HG02759 (cell line): ENCODE results near the gene CDKL2.

ENCODE experiments used
- ATAC-seq: cut with Tn5 transposase; IDR thresholded peaks from one replicate; pipeline ENCODE4 v1.9.1; 2021; ENCODE audit warnings: mild to moderate bottlenecking, moderate library complexity; ENCODE audit not compliant: unreplicated experiment

Gene CDKL2

GRCh38 chr4:75643651-75644050 lies 13.3 kb upstream of the CDKL2 start:
- no peak for ATAC-seq

- no peak for ATAC-seq
Observed at GRCh38 chr4:75639124-75639695, 8.9 kb upstream of the CDKL2 start.

DNA sequence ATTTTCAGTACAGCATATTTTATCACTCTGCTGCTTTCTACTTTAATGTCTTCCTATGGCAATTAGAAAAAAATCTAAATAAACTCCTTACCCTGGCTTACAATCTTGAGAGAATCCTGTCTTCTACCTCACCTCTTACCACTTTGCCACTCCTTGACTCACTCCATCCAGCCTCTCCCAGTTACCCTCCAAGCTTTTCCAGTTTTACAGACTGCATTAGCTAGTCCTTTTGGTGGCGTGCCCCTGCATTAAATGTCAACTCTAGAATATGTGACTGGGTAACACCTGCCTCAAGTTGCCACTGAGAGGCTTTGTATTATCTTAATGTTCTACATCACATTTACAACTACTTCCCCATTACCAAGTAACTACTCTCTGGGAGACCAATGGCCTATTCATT lies 7.5 kb upstream of the CDKL2 start:
- ATAC-seq, result no peak

GRCh38 chr4:75637176-75637575 lies 6.8 kb upstream of the CDKL2 start:
- ATAC-seq, result no peak

DNA sequence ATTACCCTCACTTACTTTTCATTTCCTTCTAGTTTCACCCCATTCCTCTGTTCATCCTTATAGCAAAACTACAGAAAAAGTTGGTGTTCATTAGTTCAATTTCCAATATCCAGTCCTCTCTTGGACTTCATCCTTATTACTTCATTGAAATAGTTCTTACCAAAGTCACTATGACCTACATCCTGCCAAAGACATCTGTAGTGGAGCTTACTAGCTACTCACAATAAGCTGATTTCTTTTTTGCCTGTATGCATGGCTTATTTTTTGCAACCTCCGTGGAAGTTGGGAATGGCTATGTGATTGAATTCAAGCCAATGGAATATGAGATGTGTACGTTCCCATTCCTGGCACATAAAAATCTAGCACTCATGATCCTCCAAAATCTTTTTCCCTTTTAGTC lies 4.6 kb upstream of the CDKL2 start:
- no peak for ATAC-seq

- no peak for ATAC-seq
Observed at GRCh38 chr4:75634281-75634680, 4.0 kb upstream of the CDKL2 start.

DNA sequence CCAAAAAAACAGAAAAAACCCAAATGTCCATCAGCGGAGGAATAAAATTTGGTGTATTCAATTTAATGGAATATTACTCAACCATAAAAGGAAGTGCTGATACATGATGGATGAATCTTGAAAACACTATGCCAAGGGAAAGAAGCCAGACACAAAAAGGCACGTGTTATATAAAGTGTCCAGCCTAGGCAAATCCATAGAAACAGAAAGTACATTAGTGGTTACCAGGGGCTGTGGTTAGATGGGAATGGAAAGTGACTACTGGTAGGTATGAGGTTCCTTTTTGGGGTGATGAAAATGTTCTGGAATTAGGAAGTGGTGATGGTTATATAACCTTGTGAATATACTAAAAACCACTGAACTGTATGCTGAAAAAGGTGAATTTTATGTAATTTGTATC lies 3.5 kb upstream of the CDKL2 start:
- ATAC-seq, result no peak

DNA sequence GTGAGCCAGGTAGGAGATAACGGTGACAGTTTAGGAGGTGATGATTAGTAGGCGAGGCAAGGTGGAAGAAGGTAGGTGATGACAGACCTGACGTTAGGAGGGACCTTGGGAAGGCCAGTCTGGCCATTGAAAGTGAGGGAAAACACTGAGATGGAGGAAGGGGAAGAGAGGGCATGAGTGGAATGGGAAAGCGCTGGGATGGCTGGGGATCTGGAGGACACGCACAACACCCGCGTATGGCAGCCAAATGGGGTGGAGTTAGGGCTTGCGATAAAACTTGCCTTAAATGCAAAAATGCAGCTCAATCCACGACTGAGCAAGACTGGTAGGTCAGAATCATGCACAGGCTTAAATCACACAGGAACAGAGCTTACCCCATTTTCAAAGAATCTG lies 605 bp upstream of the CDKL2 start:
- no peak for ATAC-seq

GRCh38 chr4:75629239-75629638 lies 1.1 kb downstream of the CDKL2 start:
- ATAC-seq, result no peak

DNA sequence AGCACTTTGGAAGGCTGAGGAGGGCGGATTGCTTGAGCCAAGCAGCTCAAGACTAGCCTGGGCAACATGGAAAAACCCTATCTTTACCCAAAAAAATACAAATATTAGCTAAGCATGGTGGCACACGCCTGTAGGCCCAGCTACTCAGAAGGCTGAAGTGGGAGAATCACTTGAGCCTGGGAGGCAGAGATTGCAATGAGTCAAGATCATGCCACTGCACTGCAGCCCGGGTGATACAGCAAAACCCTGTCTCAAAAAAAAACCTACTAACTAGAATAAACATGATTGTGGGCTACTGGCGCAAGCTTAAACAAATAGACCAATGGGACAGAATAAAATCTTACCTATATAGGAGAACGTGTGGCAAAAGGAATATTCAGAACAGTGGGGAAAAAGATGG lies 7.3 kb downstream of the CDKL2 start:
- no peak for ATAC-seq

GRCh38 chr4:75621715-75622114 lies 8.6 kb downstream of the CDKL2 start:
- ATAC-seq, result no peak

DNA sequence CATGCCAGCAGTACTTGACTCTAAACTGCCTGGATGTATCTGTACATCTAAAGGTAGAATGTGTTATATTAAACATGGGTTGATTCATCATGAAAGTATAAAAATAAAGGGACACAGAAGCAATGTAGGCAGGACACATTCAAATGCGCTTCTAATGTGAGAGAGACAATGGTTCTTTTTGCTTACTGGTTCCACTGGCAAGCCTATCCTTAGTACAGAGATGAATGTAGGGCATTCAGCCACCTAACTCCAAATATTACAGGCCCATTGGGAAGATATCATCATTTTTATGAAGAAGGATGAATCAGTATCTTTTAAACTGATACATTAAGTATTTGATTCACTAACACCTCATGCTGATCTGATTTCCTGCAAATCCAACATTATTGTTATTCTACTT lies 18.0 kb downstream of the CDKL2 start:
- ATAC-seq, result no peak

- no peak for ATAC-seq
Observed at GRCh38 chr4:75605928-75606327, 24.4 kb downstream of the CDKL2 start.

DNA sequence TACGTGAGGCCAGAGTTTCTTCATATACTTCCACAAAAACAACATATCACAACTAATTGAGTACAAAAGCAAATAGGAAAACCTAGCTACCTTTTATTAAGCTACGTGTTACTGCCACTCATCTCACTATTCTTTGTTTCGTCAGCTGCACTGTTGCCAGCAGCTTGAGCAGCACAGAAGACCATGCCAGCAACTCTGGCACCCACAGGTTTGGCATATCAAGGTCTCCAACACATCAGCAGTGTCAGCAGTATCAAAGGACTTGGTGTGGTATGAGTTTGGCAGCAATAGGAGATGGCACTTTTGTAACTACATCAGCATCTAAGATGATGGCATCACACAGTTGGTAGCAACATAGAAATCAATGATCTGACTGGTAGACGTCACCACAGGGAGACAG lies 30.7 kb downstream of the CDKL2 start:
- no peak for ATAC-seq

- ATAC-seq, result no peak
Observed at GRCh38 chr4:75598390-75598789, 31.9 kb downstream of the CDKL2 start.

DNA sequence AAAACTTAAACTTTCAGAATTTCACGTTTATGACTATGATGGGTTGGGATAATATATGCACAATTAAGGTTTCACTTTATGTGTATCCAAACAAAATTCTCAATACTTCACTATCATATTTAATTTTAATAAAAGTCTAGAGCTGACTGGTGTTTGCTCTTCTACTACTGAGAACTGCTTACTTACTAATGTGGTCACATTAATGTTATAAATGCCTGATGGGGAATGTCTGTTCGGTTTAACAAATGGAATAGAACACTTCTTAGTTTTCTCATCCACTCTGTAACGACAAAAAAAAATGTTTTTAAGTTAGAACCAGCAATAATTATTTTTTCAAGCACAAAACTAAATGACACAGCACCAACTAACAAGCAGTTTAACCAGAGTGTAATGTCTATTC lies 34.3 kb downstream of the CDKL2 start:
- ATAC-seq, result no peak

DNA sequence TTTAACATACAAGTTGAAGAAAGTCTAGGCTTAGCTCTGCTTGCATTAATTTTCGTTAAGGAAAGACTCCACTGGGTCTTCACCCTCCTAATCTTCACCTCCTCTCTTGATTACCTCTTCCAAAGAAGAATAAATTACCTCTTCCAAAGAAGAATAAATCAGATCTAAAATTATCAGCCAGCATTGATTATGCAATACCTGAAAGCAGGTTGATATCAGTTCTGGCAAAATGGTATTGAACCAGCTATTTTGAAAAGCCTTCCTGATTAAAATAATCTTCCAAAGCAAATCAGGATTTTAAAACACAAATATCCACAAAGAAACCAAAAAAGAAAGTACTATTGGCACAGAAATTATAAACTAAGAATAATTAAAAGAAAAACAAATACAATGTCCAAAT lies 36.9 kb downstream of the CDKL2 start:
- ATAC-seq, result no peak

GRCh38 chr4:75584067-75584466 lies 46.3 kb downstream of the CDKL2 start:
- ATAC-seq, result no peak

DNA sequence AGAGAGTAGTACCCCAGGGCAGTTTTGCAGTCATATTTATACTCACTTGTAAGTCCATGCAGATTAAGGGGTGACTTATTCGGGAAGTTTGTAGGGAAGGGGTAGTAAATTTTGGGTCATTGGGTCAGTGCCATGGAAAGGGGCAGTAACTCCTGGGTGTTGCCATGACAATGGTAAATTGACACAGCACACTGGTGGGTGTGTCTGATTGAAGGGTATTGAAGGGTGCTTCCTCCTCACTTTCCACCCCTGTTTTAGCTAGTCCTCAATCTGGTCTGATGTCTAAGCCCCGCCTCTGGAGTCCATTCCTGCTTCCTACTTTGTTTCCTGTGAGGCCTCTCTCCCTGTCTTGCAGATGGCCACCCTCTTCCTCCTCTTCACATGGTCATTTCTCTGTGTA lies 62.6 kb downstream of the CDKL2 start:
- ATAC-seq, result no peak

- no peak for ATAC-seq
Observed at GRCh38 chr4:75566911-75567310, 63.4 kb downstream of the CDKL2 start.

GRCh38 chr4:75565481-75565880 lies 64.8 kb downstream of the CDKL2 start:
- no peak for ATAC-seq

DNA sequence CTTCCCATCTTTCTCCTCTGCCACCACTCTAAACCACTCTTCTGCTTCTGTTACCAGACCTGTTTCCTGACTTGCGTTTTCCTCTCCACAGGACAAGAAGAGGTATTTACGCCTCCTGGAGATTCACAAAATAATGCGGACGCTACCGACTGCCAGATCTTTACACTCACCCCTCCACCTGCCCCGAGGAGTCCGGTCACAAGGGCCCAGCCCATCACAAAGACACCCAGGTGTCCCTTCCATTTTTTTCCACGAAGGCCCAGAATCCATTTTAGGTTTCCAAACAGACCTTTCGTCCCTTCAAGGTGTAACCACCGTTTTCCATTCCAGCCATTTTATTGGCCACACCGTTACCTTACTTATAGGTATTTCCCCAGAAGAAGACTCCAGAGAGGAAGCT lies 66.3 kb downstream of the CDKL2 start:
- ATAC-seq, result no peak

DNA sequence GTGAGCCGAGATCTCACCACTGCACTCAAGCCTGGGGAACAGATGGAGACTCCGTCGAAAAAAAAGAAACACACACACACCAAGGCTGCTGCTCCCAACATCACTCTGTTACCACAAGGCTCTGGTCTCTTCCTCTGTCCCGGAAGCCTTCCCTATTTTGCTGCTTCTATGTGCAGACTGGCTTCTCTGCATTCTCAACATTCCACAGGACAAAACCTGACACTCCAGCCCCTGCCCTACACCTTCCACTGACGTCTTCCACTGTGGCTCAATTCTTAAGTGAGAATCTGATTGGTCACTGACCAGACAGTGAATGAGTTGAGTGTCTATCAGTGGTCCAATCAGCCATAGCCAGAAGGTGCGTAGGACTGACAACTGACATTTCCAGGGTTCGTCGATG lies 68.5 kb downstream of the CDKL2 start:
- ATAC-seq, result no peak

- ATAC-seq, result no peak
Observed at GRCh38 chr4:75557696-75558095, 72.6 kb downstream of the CDKL2 start.
